IMR-90 (cell line): ENCODE data around the gene IGLL5.

Source experiments
- CEBPB ChIP-seq: IDR thresholded peaks from 2 replicates; pipeline ENCODE4 v1.6.1; 2012; ENCODE audit warnings: low read depth, low read length, improper control_type of control experiment
- CTCF ChIP-seq: conservative IDR thresholded peaks from 2 replicates; pipeline ENCODE4 v1.5.1; 2012; ENCODE audit warnings: mild to moderate bottlenecking, low read depth, low read length, improper control_type of control experiment
- POLR2A ChIP-seq: IDR thresholded peaks from 2 replicates; pipeline ENCODE4 v1.6.1; 2012; ENCODE audit warnings: mild to moderate bottlenecking, low read depth, low read length

GRCh38 chr22:22910272-22911240 is 22.9 kb downstream of the IGLL5 start:
- TF ChIP-seq CTCF (no peak), CEBPB (no peak), POLR2A (no peak)
